GM10248 (cell line): ENCODE data around the gene ADGRG1.

Experiments used
- CTCF ChIA-PET: fragments of 300-600 bp; sonication (Branson Sonifier 250); formaldehyde crosslinking; extraction: SDS; loops from one replicate; lab custom pipeline; 2021; ENCODE audit warnings: antibody characterized with exemption; lab: Yijun Ruan, JAX
- POLR2A ChIA-PET: fragments of 350-650 bp; sonication (Branson Sonifier 250); formaldehyde crosslinking; extraction: SDS; loops from one replicate; lab custom pipeline; 2020; ENCODE audit warnings: antibody characterized with exemption; lab: Yijun Ruan, JAX
- DNase-seq: peaks from one replicate; pipeline ENCODE4 v3.0.0; 2012; ENCODE audit errors: extremely low spot score
- CTCF ChIP-seq: IDR thresholded peaks from 2 replicates; pipeline ENCODE4 v1.5.1; 2012; ENCODE audit warnings: mild to moderate bottlenecking, low read depth; ENCODE audit errors: extremely low read depth, missing control alignments, control extremely low read depth

Gene ADGRG1

GRCh38 chr16:57637965-57638364 lies 9.5 kb downstream of the ADGRG1 start:
- ChIA-PET CTCF (interaction anchor here (1.0 to 9.4 kb wide), 10 partner anchors 8 to 62 kb away, joined by 3 to 117 read pairs (median 4); no protein-coding TSS in a partner anchor), POLR2A (no interaction called here)
- TF ChIP-seq CTCF: no peak
- DNase-seq: no peak

- POLR2A ChIA-PET: no interaction called here
- no peak for TF ChIP-seq CTCF
- CTCF ChIA-PET: interaction anchor here (1.0 to 9.4 kb wide), 10 partner anchors 8 to 62 kb away, joined by 3 to 117 read pairs (median 4); no protein-coding TSS in a partner anchor
- DNase-seq: no peak
These were observed 10.0 kb downstream of the ADGRG1 start for GRCh38 chr16:57638381-57638780.

GRCh38 chr16:57639172-57639887 lies 10.9 kb downstream of the ADGRG1 start:
- POLR2A ChIA-PET: no interaction called here
- TF ChIP-seq CTCF: no peak
- CTCF ChIA-PET: interaction anchor here (1.1 to 9.4 kb wide), 7 partner anchors 9 to 63 kb away, joined by 3 to 117 read pairs (median 7); no protein-coding TSS in a partner anchor
- DNase-seq: no peak

- DNase-seq: no peak
- ChIA-PET POLR2A (no interaction called here), CTCF (interaction anchor here (1.2 to 9.4 kb wide), 4 partner anchors 9 to 49 kb away, joined by 3 to 117 read pairs (median 10); no protein-coding TSS in a partner anchor)
- TF ChIP-seq CTCF: no peak
These were observed 11.8 kb downstream of the ADGRG1 start for GRCh38 chr16:57640185-57640584.

GRCh38 chr16:57640612-57641011 lies 12.2 kb downstream of the ADGRG1 start:
- CTCF ChIA-PET: interaction anchor here (2.2 to 9.4 kb wide), 3 partner anchors 8 to 40 kb away, joined by 10 to 117 read pairs (median 11); no protein-coding TSS in a partner anchor
- POLR2A ChIA-PET: no interaction called here
- DNase-seq: no peak

More at GRCh38 chr16:57640612-57641011, 12.2 kb downstream of the ADGRG1 start:
- no peak for TF ChIP-seq CTCF
